Hematopoietic multipotent progenitor cell (in vitro differentiated cells): Measurements from ENCODE around the gene PLEKHA8. TPM values are rescaled to one million over a fixed set of nuclear protein-coding genes. Genes with fewer than 3 reads are reported as not detected.
A peak's percentile ranks its signal among the peaks of the same experiment; 100 is the strongest.

ENCODE experiments used
- DNase-seq, 3 donors: peaks; one replicate each; pipeline ENCODE4 v3.0.0-alpha.2; 2011 to 2015; ENCODE audit warnings: low read depth in 2 of 3, low spot score in 2 of 3
- total RNA-seq: library from RNA; depleted of rRNA; stranded (reverse); fragments of >200 nt; gene quantifications from one replicate; pipeline ENCODE4 v1.2.3, GENCODE V29; 2012

Gene PLEKHA8, protein sequence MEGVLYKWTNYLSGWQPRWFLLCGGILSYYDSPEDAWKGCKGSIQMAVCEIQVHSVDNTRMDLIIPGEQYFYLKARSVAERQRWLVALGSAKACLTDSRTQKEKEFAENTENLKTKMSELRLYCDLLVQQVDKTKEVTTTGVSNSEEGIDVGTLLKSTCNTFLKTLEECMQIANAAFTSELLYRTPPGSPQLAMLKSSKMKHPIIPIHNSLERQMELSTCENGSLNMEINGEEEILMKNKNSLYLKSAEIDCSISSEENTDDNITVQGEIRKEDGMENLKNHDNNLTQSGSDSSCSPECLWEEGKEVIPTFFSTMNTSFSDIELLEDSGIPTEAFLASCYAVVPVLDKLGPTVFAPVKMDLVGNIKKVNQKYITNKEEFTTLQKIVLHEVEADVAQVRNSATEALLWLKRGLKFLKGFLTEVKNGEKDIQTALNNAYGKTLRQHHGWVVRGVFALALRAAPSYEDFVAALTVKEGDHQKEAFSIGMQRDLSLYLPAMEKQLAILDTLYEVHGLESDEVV
- total RNA-seq, result 4.6 TPM

DNA sequence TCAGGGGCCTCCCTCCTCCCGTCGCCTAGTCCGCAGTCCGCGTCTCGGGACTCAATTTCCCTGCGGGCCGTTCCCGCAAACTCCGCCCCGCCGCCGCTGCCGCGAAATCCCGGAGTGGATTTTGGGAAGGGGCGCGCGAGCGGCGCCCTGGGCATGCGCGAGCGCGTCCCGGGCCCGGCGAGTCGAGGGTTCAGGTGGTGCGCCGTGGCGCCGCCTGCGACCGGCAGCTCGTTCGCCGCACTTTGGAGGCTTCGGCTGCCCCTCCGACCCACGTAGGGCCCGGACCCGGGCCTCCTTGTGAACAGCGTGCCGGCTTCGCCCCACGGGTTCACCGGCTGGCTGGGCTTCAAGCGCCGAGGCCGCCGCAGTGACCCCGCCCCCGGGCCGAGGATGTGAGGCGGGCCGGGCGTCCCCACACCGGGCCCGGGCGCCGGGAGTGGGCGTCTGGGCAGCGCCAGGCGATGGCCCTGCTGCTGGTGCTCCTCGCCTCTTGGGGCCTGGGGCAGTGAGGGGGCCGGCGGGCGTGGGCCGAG, at the start of gene PLEKHA8:
PLEKHA8 (plus strand) TSS at position 197 of the 533 bp plus-strand sequence. CDS start 351 bp downstream, outside the sequence.
- peak; percentile 72 to 84 (median 83) for DNase-seq

DNA sequence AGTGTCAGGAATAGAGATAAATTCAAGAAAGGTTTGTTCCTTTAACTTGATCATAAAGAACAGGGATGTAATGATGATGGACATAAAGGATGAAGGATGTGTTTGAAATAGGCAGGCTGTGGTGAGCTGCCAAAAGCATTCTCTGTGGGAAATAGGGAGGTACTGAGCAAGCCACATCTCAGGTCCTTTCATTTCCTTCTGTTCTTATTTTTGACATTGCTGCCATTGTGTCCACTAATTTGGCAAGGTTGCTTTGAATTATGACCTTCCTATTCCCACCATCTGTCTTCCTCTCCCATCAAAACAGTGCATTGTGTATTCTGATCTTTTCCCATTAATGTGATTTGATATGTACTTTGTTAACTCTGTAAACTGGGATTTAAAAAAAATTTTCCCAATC, 48.1 kb upstream of the PLEKHA8 start:
- DNase-seq, result no peak

DNA sequence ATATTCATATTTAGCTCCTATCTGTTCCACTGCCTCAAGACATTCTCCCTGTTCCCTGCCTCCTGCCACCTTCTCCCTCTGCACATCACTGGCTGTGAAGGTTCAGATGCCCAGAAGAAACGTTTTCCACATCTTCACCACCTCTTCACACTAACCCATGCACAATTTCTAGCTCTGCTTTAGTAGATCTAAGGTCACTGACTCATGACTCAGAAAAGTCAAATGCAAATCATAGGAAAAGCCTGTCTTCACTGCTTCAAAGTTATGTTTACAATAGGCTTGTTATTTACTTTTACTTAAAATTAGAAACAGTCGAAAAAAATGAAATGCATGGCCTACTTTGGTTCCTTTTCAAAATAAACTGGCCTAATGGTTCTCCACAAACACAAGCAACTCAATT, 41.1 kb upstream of the PLEKHA8 start:
- DNase-seq, result no peak

DNA sequence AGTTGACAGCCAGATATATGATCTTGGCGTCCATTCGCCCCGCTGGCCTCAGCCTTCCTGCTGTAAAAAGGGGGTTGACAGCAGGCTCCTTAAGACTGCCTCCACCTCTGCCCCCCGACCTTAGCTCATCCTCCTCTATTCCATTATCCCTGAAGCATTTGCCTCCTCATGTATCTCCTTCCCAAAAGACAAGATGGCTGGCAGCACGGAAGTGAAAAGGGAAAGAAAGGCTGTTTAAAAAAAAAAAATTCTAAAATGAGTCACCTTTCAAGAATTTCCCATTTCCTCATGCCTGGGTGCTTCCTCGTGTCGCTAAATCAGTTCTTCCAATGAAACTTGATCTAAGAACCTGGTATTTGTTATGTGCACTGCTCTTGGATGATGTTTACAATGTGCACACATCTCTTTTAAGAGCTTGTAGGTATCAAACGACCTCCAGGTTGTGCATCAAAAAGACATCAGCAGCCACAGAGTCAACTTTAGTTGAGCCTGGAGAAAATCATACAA, 40.3 kb upstream of the PLEKHA8 start:
- DNase-seq, result peak in 1 of 3 donors; percentile 7

DNA sequence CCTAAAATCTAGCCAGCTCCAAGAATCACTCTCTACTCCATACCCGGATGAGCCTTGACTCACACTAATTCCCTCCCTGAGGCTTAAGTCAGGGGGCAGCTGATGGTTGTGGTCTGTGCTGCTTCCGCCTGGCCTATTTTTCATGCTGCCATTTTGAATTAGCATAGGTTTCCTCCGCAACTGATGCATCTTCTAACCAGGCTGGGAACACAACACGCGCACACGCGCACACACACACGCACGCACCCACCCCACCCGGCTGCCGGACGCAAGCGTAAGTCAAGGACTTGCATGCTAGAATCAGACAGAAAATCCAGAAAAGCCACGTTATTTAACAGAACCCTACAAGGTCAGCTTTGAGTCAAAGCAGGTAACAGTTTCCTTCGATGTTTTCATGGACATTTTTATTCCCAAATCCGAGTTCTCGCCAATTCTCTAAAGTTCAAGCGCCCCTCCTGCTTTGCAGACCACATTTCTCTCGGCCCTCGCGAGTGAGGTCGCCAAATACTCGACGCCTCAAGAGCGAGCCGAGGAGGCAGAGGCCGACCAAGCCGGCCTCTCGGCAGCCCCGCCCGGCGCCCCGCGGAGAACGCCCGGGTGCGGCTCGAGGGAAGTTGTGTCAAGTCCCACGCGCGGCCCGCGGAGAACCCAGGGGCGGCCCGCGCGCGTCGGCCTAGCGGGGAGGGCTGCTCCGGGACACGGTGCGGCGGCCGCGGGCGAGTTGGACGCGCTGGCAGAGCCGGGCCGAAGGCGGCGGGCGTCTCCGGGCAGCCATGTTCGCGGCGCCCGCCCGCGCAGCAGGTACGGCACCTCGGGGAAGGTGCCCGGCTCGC, 39.6 kb upstream of the PLEKHA8 start:
- DNase-seq, result peak in 2 of 3 donors; percentile 69 to 74

DNA sequence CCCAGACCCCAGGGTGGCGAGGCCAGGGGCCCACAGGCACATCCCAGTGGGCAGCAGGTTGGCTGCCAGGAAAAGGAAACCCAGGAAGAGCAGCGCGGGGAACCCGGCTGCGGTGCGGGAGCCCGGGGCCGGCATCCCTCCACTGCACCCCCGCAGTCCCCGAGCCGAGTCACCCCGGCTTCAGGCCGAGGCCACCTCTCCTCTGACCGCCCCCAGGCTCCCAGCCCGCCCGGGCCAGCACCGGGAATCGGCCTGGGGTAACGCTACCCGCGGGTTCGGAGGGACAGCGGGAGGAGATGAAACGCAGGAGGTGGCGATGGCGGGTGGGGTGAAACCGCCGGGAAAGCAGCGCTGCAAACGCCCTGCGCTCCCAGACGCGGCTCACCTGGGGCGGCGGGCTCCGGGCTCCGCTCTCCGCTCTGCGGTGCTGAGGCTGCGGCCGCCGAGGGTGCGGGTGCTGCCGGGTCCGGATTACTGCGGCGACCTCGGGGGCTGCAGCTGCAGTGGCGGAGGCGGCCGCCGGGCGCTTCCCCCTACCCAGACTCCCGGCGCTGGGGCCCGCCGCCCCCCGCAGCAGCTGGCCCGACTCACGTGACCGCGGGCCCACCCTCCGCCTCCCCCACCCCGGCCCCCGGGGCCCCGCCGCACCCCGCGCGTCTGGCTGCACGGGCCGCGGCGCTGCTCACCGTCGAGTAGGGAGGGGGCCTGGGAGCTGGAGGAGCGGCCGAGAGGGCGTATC, 38.8 kb upstream of the PLEKHA8 start, which contains the start of gene SCRN1:
SCRN1 (minus strand) TSS at position 545 of the 739 bp plus-strand sequence. CDS start 20,734 bp downstream, outside the sequence.
- peak in 2 of 3 donors; percentile 74 to 80 for DNase-seq

DNA sequence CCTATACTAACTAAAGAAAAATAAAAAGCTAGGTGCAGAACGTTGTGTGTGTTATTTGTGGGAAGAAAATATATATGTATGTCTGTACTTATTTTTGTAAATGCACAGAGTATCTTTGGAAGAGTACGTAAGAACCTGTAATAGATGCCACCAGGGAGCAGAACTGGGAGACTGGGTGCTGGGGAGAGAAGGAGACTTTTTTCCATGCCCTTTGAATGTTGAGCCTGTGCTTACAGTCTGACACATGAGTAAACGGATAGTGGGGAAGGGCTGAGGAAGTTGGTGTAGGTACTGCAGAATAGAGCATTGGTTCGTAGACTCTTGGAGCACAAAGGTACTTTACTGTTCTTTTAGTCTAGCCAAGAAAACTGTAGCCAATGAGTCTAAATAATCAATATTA, 37.3 kb upstream of the PLEKHA8 start:
- no peak for DNase-seq

DNA sequence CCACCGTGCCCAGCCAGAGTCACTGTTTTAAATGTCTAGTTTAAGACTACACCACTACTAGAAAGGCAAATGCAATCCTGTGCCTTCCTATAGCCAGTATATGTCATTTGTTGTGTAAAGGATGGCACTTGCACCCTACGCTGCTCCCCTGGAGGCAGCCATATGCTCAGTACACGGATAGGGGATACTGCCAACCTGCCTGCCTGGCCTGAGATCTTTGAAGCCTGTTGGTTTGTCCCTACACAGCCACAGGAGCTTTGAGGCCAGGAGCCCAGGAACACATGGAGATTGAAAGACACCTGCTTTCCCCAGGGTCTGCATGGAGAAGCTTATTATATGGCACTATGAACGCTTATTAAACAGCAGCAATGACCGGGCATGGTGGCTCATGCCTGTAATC, 36.3 kb upstream of the PLEKHA8 start:
- no peak for DNase-seq

DNA sequence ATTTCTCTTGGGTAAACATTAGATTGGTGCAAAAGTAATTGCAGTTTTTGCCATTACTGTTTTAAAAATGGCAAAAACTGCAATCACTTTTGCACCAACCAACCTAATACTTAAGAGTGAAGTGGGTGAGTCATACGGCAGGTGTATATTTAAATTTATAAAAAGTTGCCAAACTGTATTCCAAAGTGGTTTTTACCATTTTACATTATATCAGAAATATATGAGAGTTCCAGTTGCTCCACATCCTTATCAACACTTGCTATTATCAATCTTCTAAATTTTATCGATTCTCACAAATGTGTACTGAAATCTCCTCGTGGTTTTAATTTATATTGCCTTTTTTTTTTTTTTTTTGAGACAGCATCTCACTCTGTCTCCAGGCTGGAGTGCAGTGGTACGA, 35.1 kb upstream of the PLEKHA8 start:
- no peak for DNase-seq

DNA sequence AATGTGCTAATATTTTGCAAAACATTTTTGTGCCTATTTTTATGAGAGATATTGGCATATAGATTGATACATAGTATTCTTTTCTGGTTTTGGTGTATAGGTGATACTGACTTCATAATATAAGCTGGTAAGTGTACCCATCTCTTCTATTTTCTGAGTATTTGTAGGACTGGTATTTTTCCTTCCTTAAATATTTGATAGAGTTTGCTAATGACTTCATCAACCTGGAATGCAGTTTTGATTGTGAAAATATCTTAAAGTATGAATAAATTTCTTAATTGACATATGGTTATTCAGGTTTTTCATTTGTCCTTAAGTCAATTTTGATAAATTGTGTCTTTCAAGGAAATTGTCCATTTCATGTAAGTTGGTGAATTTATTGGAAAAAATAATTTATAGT, 32.6 kb upstream of the PLEKHA8 start:
- no peak for DNase-seq

DNA sequence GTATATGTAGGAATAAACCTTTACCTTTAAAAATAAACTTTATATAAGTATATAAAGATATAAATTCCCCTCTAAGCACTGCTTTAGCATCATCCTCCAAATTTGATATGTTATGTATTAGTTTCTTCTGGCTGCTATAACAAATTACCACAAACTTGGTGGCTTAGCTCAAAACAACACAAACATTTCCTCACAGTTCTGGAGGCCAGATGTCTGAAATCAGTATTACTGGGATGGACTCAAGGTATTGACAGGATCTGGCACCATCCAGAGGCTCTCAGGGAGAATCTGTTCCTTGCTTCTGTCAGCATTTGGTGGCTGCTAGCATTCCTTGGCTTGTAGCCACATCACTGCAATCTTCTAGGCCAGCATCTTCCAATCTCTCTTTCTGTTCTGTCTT, 31.9 kb upstream of the PLEKHA8 start:
- DNase-seq, result no peak

DNA sequence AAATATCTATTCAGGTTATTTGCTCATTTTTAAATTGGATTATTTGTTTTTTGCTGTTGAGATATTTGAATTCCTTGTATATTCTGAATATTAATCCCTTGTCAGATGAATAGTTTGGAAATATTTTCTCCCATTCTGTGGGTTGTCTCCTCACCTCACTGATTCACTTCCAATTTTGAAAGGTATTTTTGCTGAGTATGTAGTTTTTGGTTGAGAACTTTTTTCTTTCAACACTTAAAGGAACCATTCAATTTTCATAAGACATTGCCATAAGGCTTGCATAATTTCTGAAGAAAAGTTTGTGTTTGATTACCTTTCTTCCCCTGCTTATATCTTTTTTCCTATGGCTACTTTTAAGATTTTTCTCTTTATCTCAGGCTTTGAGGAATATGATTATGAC, 29.7 kb upstream of the PLEKHA8 start:
- DNase-seq, result no peak

DNA sequence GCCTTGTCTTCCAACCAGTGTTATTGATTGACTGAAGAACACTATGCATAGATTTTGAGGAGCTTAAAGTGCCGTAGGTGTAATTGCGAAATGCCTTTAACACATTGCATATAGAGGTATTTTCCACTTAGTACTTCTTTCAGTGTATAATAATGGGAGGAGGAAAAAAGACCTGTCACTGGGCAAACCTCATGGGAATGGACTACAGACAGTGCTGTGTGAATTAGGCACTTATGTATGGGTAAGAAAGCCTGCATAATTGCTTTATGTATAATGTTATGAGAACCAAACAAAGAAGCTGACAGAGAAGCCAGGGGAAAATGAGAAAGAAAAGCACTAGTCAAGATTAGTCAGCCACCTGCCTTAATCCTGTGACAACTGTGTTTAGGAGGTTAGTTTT, 26.2 kb upstream of the PLEKHA8 start:
- DNase-seq, result no peak

DNA sequence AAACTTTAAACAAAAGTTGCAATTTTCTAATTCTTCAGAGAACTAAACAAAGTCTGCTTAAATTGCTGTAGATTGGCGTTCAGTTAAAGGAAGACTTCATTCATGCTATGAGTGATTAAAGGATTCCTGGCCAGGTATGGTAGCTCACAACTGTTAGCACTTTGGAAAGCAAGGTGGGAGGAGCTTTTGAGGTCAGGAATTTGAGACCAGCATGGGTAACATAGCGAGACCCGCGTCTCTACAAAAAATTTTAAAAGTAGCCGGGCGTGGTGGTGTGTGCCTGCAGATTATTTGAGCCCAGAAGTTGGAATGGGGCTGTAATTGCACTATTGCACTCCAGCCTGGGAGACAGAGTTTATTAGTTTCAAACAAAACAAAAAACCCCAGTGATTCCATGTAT, 25.1 kb upstream of the PLEKHA8 start:
- DNase-seq, result no peak

DNA sequence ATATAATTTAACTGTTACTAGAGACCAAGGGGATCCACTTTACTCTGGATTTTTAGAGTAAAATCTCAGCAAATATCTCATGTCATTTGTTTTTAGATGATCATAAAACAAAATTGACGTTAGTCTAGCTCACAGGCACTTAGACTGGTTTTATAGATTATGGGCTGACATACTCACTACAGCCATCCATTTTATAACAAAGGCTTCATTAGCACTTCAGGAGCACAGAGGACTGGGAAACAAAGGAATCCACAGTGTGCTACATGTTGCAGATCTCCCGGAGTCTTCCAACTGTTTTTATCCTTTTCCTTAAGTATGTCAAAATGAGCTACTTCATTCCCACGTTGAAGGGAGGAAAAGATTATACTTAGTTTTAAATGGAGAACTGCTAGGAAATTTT, 22.7 kb upstream of the PLEKHA8 start:
- no peak for DNase-seq

DNA sequence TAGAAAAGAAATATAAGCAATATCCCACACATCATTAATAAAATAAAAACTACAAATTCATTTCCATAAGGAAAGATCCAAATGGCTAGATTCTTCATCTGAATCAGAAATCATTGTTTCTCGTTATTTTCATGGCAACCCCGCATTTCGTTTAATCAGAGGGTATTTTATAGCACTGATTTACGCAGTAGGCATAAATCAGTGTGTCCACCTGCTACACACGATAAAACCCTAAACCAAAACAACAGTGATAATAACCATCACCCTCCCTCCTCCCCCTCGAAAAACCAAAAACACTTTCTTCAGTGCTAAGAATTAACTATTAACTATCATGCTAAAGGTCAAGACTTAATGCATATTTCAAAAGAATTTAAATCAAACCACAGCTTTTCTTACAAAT, 18.2 kb upstream of the PLEKHA8 start:
- no peak for DNase-seq

DNA sequence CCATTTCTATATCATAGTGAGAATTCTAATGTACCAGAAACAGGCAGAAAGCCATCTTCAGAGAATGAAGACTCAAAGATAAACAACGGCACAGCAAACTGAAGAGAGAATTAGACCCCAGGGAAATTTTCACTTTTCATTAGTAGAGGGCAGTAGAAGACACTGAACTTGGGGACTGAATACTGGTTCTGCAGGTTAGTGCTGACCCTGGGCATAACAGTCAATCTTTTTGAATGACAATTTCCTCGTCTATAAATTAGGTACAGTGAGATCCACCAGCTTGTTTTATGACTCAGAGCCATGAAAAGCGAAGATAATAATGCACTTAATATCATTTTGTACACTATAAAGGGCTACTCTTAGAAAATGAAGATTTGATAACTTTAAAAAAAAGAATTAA, 15.5 kb upstream of the PLEKHA8 start:
- DNase-seq, result no peak

DNA sequence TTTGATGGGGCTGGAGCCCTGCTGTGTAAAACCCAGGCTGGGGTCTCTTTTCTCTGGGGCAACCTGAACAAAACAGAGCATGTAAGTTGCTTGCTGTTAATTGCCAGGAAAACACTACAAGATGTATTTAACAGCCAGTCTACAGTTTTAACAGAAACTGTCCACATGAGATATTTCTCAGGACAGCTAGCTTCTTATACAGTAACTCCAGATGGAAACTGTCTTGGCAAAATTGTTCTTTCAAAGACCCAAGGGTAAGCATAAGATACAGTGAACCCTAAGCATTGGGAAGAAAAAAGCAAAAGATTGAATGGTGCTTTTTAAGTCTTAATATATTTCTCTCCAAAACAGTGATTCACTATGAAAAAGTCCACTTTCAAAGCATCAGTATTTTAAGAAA, 9.8 kb upstream of the PLEKHA8 start:
- DNase-seq, result no peak

DNA sequence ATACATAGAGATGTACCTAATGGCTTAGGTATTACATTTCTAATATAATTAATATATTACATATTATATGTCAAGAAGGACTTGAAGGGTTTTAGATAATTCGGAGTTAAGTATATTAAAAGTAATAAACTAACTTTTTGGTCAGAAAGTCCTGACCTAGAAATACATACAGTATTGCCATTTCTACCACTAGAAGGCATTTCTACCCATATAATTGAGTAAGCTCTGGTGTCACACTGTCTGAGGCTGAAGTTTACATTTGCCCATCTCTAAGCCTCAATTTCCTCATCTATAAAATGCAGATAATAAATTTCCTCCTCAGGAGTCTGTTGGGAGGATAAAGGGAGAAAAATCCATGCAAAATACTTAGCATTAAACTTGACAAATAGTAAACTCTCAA, 8.8 kb upstream of the PLEKHA8 start:
- DNase-seq, result no peak

DNA sequence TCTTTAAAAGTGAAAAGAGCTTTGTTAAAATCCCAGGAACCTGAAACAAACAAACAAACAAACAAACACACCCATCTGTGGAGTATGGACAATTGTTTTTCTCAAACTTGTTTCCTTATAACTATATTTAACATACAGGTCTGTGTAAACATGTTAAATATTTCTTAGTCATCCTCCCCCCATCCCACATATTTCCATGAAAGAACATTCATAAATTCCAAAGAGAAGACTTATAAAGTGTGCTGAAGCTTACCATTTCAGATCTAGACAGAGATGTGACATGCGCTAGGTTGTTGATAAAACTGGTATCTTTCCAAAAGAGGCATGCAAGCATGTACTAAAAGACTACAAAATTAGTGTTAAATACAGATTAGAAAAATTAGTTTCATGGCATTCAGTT, 8.3 kb upstream of the PLEKHA8 start:
- no peak for DNase-seq
